HG02884 (cell line): ENCODE results near the gene KLF11.

Experiments used
- ATAC-seq: cut with Tn5 transposase; IDR thresholded peaks from one replicate; pipeline ENCODE4 v1.9.1; 2021; ENCODE audit warnings: mild to moderate bottlenecking, moderate library complexity; ENCODE audit not compliant: unreplicated experiment

The KLF11 gene

DNA sequence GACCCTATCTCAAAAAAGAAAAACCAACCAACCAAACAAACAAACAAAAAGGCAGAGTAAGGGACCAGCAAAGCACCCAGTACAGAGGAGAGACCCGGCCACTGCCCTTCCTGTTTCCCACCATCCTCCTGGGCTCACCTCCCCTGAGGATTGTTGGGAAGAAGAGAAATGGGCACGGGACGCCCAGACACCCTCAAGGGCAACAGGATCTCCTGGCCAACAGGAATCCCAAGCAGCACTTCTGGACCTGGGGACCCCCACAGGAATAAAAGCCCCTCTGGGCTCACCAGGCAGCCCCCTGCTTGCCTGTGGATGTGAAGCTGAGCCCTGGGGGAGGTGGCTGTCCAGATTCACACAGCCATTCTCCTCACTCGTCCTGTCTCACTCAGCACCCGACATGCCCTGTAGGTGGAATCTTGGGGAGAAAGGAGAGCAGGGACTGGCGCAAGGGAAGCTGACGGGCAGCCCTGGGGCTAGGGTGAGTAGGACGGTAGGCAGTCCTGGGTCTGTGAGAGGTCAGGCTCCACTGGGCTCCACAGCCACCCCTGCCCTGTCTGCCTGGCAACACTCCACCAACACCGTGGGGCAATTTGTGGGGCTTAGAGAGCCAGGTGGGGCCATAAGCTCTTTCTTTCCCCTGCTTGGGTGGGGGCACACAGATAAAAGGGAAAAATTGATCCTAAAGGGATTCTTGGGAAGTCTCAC, 18.0 kb downstream of the KLF11 start:
- no peak for ATAC-seq

DNA sequence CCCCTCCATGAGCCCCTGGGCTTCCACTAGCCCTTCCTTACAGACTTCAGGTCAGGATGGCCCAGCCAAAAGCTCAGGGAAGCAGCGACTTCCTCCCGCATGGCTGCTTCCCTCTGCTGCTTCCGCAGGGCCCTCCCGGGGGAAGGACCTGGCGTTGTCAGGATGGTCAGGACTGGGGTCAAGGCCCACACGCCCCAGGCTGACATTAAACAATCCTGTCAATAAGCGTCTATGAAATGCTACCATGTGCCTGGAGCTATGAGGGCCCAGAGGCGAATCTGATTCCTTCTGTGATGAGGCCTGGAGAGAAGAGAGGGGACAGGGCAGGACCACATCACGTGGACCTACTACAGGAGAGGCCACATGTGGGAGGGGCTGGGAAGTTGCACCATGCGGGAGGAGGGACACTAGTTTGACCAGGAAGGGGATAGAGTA, 19.6 kb downstream of the KLF11 start:
- no peak for ATAC-seq

DNA sequence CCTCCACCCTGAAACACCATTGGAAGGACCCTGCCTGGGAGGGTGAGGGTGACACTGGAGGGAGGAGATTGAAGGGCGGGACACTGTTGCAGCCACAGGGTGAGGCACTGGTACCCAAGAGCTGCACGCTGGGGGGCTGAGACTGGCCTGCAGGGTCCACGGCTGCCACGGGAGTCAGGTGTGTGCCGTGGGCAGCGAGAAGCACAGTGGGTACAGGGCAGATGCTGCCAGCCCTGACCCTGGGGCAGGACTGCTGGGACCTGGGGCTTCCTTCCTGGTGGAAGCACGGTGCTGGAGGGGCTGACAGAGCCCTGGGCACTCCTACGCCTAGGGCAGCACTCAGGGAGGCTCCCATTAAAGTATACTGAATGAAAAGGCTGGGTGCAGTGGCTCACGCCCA, 20.2 kb downstream of the KLF11 start:
- ATAC-seq, result no peak

DNA sequence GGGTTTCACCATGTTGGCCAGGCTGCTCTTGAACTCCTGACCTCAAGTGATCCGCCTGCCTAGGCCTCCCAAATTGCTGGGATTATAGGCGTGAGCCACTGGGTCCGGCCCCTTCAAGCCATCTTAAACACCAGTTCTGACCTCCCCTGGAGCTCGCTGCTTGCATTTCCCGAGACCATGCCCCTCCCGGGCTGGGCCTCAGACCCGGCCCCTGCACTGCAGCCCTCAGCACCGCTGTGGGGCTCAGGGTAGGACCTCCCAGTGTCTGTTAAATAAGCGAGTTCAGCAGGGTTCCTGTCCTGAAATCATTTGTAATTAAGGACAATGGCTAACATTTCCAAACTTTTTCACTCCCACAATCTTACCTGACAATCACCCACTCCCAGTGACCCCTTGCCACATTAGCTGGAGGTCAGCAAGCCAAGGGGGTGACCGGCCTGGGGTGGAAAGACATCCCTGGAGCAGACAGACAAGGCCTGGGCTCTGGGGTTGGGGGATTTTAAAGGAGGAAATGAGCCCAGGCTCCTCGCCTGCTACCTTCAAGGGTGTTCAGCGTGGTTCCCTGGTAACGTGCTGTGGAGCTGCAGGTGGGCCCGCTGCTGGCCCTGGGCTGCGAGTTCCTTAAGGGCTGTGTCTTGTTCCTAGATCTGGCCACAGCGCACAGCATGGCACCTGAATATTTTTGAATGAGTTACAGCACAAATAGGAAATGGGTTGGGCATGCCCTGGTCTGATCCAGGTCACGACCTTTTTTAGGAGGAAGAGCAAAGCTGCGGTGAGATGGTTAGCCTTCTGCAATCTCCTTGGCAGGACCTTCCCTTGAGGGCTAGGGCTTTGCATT, 21.8 kb downstream of the KLF11 start:
- ATAC-seq, result no peak

DNA sequence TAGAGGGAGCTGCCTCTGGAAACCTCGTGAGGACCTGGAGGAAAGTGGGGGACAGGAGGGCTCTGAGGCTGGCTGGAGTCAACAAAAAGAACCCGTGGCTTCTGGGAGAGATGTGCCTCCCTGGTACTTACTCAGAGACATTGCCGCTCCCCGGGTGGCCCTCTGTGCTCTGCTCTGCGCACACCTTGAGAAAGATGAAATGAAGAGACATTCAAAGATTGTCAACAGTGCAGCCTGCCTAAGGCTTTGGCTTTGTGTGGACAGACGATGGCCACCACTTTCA, 22.4 kb downstream of the KLF11 start:
- ATAC-seq, result no peak

DNA sequence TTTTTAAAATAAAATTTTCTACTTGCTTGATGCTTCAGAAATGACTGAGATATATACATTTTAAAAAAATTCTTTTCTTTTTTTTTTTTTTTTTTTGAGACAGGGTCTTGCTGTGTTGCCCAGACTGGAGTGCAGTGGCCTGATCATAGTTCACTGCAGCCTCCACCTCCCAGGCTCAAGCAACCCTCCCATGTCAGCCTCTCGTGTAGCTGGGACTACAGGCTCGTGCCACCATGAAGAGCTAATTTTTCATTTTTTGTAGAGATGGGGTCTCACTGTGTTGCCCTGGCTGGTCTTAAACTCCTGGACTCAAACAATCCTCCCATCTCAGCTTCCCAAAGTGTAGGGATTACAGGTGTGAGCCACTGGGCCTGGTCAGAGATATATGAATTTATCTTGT, 24.0 kb downstream of the KLF11 start:
- no peak for ATAC-seq

DNA sequence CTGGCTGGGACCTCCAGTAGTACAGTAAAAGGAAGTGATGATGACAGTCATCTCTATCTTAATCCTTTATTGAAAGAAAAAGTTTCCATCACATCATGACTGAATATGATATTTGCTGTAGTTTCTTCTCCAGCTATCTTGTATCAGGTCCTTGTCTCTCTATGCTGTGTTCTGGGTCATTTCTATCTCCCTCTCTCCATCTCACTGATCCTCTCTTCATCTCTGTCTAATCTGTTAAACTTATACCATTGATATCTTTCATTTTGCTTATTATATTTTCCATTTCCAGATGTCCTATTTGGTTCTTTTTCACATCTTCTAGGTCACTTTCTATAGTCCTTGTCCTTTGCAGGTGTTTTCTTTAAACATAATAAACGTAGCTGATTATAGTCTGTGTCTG, 24.5 kb downstream of the KLF11 start:
- ATAC-seq, result no peak

DNA sequence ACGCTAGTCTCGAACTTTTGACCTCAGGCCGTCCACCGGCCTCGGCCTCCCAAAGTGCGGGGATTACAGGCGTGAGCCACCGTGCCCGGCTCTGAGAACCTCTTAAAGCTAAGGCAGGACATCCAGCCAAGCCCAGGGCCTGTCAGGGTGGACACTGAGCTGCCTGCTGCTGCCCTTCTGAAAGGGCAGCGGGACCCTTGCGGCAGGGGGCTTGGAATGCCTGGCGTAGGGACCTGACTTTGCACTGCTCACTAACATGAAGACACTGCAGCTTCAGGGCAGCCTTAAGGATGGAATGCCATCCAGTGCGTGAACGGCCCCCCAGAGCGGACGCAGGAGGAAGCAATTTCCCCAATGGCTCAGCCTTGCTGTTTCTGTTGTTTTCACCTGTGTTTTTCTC, 27.8 kb downstream of the KLF11 start:
- no peak for ATAC-seq

DNA sequence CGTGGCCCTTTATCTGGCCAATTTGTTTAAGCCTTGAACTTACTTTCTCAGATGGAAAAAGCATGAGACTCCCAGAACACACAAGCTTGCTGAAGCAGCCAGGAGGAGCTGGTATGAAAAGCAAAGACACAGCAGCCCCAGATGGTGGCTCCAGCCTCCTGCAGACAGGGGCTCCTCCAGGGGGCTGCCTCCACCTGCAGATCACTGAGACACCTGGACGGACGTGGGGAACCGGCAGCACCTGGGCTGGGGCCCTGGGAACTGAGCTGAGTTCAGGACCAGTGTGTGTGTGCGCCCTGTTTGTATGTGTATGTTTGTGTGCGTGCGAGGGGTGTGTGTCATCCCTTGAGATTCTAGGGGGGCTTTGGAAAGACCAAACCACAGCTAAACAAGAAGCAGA, 28.2 kb downstream of the KLF11 start:
- ATAC-seq, result no peak

DNA sequence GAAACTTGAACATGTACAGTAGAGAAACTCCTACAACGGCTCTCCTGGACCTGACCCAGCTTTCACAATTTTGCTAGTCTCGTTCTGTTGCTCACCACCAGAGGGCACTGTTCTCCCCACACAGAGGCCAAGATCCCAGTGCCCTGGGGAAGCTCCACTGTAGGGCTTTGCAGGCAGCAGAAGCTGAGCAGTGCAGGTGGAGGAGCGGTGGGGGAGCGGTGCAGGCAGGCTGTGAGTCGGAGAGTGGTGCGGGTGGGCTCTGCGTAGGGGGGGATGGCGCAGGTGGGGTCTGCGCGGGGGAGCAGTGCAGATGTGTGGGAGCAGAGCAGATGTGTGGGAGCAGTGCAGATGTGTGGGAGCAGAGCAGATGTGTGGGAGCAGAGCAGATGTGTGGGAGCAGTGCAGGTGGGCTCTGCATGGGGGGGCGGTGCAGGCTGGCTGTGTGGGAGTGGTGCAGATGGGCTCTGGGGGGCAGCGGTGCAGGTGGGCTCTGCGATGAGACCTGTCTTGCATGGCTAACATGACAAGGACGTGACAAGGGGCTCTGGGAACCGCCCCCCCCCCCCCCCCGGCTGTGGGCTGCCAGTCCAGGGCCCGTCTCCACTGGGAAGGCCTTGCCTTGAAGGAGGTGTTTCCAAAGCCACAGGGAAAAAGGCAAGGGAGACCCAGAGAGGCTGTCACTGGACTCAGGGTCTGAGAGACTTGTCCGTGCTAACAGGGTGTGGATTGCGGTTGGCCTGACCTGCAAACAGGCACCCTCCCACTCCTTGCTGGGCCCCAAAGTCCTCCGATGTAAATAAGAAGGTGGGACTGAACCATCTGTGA, 29.5 kb downstream of the KLF11 start:
- ATAC-seq, result peak; percentile 60

DNA sequence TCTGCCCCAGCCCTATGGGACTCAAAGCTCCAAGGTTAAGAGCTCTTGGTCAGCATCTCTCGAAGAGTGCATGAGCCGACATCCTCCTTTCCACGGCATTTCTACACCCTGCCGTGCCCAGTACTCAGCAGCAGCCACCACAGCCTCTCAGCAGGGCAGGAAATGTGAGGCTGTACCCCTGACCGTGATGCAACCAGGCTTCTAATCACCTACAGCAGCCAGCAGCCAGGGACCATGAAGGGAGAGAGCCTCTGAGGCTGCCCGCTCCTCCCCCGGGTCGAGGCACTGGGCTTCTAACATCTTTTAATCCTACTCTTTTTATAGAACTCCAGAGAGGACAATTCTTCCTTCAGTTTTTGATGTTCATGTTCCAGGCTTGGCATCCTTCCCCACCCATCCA, 30.4 kb downstream of the KLF11 start:
- no peak for ATAC-seq

DNA sequence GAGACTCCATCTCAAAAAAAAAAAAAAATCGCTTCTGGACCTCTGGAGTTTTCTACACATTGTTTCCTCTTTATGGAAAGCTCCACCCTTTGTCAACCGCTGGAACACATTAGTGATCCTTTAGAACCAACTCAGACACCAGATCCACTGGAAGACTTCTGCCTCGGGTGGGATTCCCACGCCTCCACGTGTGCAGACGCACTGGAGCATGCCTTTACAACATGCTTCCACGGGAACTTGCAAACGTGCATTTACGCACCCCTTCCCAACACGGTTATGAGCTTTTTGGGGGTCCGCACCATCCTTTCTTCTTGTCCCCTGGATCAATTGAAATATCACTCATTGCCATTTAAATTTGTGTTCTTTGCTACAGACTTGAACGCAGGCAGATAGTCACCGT, 31.8 kb downstream of the KLF11 start:
- ATAC-seq, result no peak

DNA sequence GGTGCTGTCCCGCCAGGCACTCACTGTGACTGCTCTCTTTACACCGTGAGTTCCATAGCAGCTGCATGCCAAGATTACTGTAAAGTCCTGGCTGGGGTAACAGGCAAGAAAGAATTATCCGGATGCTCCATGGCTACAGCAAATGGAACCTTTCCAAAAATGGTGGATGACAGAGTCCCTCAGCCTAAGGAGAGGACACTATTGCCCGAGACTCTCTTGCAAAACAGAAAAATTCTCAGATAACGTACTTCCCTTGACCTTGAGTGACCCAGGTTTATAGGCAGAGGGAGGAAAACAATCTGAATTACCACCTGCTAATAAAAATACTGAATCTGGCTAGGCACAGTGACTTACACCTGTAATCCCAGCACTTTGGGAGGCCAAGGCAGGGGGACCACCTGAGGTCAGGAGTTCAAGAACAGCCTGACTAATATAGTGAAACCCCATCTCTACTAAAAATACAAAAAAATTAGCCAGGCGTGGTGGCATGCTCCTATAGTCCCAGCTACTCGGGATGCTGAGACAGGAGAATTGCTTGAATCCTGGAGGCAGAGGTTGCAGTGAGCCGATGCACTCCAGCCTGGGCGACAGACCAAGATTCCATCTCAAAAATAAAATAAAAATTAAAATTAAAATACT, 32.3 kb downstream of the KLF11 start:
- ATAC-seq, result no peak

DNA sequence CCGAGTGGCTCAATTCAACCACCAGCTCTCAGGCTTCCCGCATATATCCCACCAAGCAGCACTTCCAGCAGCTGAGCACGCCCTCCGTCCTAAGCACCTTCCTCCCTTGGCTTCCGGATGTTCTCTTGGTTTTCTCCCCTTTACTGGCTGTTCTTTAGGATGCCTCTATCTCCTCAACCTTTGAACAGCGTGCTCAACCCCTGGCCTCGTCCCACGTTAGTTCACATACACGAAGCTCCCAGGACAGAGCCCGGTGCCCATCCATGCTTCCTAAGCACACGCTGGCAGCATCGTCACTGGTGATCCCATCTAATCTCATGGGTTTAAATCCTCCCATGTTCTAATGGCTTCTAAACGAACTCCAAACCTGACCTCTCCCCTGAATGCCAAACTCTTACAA, 33.2 kb downstream of the KLF11 start:
- no peak for ATAC-seq

DNA sequence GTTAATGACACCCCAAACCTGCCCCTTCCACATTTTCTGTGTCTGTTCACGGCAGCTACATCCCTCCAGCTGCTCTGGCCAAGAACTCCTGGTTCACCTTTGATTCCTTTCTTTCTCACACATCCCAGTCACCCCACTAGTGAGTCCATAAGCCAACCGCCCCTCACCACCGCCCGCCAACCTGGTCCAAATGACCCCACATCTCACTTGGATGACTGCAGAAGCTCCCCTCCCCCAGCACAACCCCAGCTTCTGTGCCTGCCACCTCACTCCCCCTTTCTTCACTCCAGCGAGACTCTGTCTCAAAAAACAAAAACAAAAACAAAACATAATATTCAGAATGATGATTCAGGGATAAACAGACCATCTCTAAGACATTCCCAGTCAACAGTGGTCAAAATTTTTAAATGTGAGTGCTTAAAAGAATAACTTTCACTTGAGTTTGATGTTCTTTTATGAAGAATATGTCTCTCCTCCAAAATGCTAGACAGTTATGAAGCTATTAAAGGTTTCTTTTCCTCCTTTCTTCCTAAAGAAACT, 33.7 kb downstream of the KLF11 start:
- ATAC-seq, result no peak

DNA sequence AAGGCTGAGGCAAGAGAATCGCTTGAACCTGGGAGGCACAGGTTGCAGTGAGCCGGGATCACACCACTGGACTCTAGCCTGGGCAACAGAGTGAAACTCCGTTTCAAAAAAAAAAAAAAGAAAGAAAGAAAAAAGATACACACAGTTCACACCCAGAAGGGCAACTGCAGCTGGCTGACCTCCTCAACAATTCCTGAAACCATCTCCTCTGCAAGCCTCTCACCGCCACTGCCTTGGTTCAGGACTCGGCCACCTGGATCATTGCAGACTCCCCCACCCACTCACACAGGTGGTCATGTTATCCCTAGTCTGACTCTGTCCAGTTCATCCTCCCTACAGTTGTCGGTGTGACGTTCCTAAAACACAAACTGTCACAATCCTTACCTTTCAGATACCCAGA, 34.7 kb downstream of the KLF11 start:
- no peak for ATAC-seq

DNA sequence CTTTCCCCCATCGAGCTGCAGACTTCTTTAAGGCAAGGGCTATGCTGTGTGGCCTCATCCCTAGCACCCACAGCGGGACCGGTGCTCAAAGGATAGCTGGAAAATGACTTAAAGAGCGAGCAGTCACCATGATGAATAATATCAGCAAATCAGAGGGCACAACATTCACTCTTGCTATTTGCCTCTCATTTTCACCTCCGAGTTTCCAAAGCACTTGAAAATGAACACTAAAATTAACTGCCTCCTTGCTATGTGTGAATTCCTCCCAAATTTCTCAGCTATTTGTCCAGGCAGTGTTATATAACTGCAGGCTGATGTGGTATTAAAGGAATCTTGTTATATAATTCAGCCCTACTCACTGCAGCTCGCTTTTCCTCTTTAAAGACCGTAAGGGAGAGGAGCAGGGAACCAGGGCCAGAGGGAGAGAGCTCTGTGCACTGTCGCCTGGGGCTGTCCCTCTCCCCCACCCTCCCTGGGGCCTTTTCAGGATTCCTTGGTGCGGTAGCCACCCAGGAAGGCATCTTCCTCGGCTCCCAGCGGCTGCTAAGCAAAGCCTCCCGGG, 35.4 kb downstream of the KLF11 start:
- ATAC-seq, result no peak

DNA sequence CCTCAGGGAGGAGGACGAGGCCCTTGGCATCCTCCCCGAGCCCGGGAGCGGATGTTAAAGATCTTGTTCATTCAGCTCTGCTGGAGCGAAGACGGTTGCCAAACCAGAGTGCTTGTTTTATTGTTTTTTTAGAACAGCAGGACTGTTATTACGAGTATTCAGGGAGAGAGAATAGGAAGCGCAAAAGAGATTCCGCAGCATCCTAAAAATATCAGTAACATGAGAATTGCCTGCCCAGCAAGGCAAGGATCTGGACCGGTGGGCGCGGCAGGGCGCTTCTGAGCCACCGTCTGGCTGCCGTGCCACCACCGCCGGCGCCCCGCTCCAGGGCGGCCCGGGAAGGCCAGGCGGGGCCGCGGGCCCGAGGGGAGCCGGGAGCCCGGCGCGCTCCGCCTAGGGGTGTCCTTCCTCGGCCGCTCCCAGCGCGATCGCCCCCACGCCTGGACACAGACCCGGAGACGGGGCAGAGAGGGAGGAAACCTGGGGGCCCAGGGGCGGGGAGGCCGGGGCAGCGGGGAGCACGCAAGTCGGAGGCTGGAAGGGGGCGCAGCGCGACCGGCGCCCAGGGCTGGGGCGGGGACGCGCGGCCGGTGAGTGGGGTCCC, 36.0 kb downstream of the KLF11 start:
- no peak for ATAC-seq

DNA sequence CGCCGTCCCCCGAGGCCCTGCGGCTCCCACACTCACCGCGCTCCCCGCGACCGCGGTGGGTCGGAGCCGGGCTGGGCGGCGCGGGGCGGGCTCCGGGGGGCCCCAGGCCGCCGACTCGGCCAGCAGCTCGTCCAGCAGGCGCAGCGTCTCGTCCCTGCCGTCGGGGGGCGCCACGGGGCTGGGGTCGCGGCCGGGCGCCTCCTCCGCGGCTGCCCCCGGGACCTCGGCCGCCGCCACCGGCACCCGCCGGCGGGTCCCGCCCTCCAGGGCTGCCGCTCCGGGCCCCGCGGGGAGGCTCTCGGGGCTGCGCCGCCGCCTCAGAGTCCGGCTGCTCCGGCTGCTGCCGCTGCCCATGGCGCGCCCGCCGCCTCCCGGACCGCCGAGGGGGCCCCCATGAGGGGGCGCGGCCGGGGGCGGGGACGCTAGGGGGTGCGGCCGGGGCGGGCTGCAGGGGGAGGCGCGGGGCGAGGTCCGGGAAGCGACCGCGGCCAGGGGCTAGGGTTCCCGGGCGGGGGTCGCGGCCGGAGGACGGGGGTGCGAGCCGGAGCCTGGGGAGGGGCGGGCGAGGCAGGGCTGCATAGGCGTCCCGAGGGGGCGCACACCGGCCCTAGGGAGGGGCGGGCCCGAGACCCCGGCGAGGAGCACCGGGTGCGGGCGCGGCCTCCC, 36.7 kb downstream of the KLF11 start, which contains the start of gene CYS1:
Gene CYS1 (minus strand): TSS at position 542 of the 666 bp plus-strand sequence. CDS start 188 bp downstream, at position 354.
- ATAC-seq, result no peak
